Activated T-cell treated with anti-CD3 and anti-CD28 coated beads for 48 hours (primary cell): ENCODE results near the gene LRRC3.

Source experiments
- DNase-seq: peaks from one replicate; pipeline ENCODE4 v3.0.0-alpha.2; 2020; ENCODE audit warnings: low read depth

LRRC3 gene

GRCh38 chr21:44440241-44441040, 14.9 kb upstream of the LRRC3 start:
- no peak for DNase-seq

- DNase-seq: no peak
Measured at GRCh38 chr21:44441041-44441400, 14.3 kb upstream of the LRRC3 start.

- DNase-seq: no peak
Measured at GRCh38 chr21:44441581-44442265, 13.6 kb upstream of the LRRC3 start.

- DNase-seq: no peak
Measured at GRCh38 chr21:44442266-44443125, 12.8 kb upstream of the LRRC3 start.

GRCh38 chr21:44443291-44443890, 11.9 kb upstream of the LRRC3 start:
- no peak for DNase-seq

- no peak for DNase-seq
Measured at GRCh38 chr21:44443891-44444285, 11.4 kb upstream of the LRRC3 start.

- no peak for DNase-seq
Measured at GRCh38 chr21:44444286-44444931, 10.9 kb upstream of the LRRC3 start.

- no peak for DNase-seq
Measured at GRCh38 chr21:44445145-44445812, 10.0 kb upstream of the LRRC3 start.

- DNase-seq: no peak
Measured at GRCh38 chr21:44448651-44449131, 6.6 kb upstream of the LRRC3 start.

GRCh38 chr21:44449473-44450363, 5.6 kb upstream of the LRRC3 start:
- DNase-seq: no peak

GRCh38 chr21:44450402-44450801, 4.9 kb upstream of the LRRC3 start:
- no peak for DNase-seq

GRCh38 chr21:44450999-44451398, 4.3 kb upstream of the LRRC3 start:
- DNase-seq: no peak

GRCh38 chr21:44453120-44453519, 2.2 kb upstream of the LRRC3 start:
- DNase-seq: no peak

GRCh38 chr21:44454058-44454457, 1.3 kb upstream of the LRRC3 start:
- DNase-seq: no peak

GRCh38 chr21:44455524-44456213, 359 bp downstream of the LRRC3 start:
- peak; percentile 35 for DNase-seq

GRCh38 chr21:44456214-44456914, 1.1 kb downstream of the LRRC3 start:
- DNase-seq: no peak

GRCh38 chr21:44456915-44457736, 1.8 kb downstream of the LRRC3 start:
- no peak for DNase-seq
